OCI-M1 (cell line): ENCODE measurements around the gene TLE2.
A peak's percentile ranks its signal among the peaks of the same experiment; 100 is the strongest.

Source experiments
- DNase-seq: peaks from one replicate; lab custom pipeline; 2025; lab: John Stamatoyannopoulos, UW

Gene TLE2

GRCh38 chr19:2949939-2950285 is 79.2 kb downstream of the TLE2 start:
- DNase-seq: peak; percentile 97
